HepG2 (cell line): Measurements from ENCODE around the gene MARCHF2. TPM values are rescaled to one million over a fixed set of nuclear protein-coding genes. Genes with fewer than 3 reads are reported as not detected.
A peak's percentile ranks its signal among the peaks of the same experiment; 100 is the strongest.

Experiments
- CBX1 ChIP-seq: IDR thresholded peaks from one replicate; pipeline ENCODE4 v1.6.1; 2016; ENCODE audit warnings: antibody characterized with exemption, low read depth
- HMG20B ChIP-seq: conservative IDR thresholded peaks from 2 replicates; pipeline ENCODE4 v1.6.1; 2016; ENCODE audit warnings: missing genetic modification reagents, missing compliant biosample characterization
- MZF1 ChIP-seq: sonication (generic); formaldehyde crosslinking; IDR thresholded peaks from 2 replicates; pipeline ENCODE4 v1.8.1; 2023; ENCODE audit warnings: mild to moderate bottlenecking, missing genetic modification reagents, borderline replicate concordance
- RBM22 ChIP-seq: fragments of 200-400 bp; formaldehyde crosslinking; optimal IDR thresholded peaks from 2 replicates; pipeline ENCODE3; 2017; ENCODE audit warnings: mild to moderate bottlenecking, low read length, moderate library complexity
- RORA ChIP-seq: sonication (generic); formaldehyde crosslinking; IDR thresholded peaks from 2 replicates; pipeline ENCODE4 v1.5.0; 2020; ENCODE audit warnings: mild to moderate bottlenecking, missing genetic modification reagents, moderate library complexity
- RXRB ChIP-seq: IDR thresholded peaks from 2 replicates; pipeline ENCODE4 v1.6.1; 2016; ENCODE audit warnings: borderline replicate concordance, missing genetic modification reagents, missing compliant biosample characterization
- SALL1 ChIP-seq: sonication (generic); formaldehyde crosslinking; IDR thresholded peaks from 2 replicates; pipeline ENCODE4 v1.8.0; 2022; ENCODE audit warnings: mild to moderate bottlenecking, missing genetic modification reagents
- SNAPC4 ChIP-seq: sonication (generic); formaldehyde crosslinking; IDR thresholded peaks from 2 replicates; pipeline ENCODE4 v1.4.0; 2020; ENCODE audit warnings: mild to moderate bottlenecking, missing genetic modification reagents
- ZEB1 ChIP-seq: IDR thresholded peaks from 2 replicates; pipeline ENCODE4 v1.6.1; 2012; ENCODE audit warnings: mild to moderate bottlenecking, low read depth, inconsistent platforms; ENCODE audit not compliant: insufficient replicate concordance
- ZNF253 ChIP-seq: sonication (generic); formaldehyde crosslinking; IDR thresholded peaks from 2 replicates; pipeline ENCODE4 v1.8.0; 2022; ENCODE audit warnings: mild to moderate bottlenecking, missing genetic modification reagents, borderline replicate concordance
- ZNF296 ChIP-seq: sonication (generic); formaldehyde crosslinking; conservative IDR thresholded peaks from 2 replicates; pipeline ENCODE4 v1.5.0; 2020; ENCODE audit warnings: mild to moderate bottlenecking, missing genetic modification reagents
- ZNF496 ChIP-seq: sonication (generic); formaldehyde crosslinking; IDR thresholded peaks from 2 replicates; pipeline ENCODE4 v1.8.1; 2023; ENCODE audit warnings: mild to moderate bottlenecking, moderate library complexity, missing genetic modification reagents; ENCODE audit not compliant: insufficient replicate concordance
- ZNF530 ChIP-seq: sonication (generic); formaldehyde crosslinking; IDR thresholded peaks from 2 replicates; pipeline ENCODE4 v1.5.0; 2020; ENCODE audit warnings: low read depth, mild to moderate bottlenecking, missing genetic modification reagents
- ZSCAN31 ChIP-seq: sonication (generic); formaldehyde crosslinking; IDR thresholded peaks from 2 replicates; pipeline ENCODE4 v1.5.0; 2020; ENCODE audit warnings: low read depth, mild to moderate bottlenecking, missing genetic modification reagents
- polyA plus RNA-seq, 8 experiments: library from polyadenylated mRNA; depleted of rRNA in 3 of 8; stranded (reverse) in 7 of 8; unstranded in 1 of 8; fragments of >200 nt; fragmentation: Illumina TruSeq in 4 of 8; extraction: Trizol in 4 of 8; gene quantifications; 2 replicates each; pipeline versions ENCODE4 v1.2.1 to v1.2.3, GENCODE V29; 2011 to 2016; ENCODE audit warnings: low read depth in 4 of 8, missing spikeins in 1 of 8, mixed read lengths in 1 of 8; ENCODE audit not compliant: insufficient read depth in 1 of 8
- total RNA-seq, 5 experiments: library from RNA; depleted of rRNA; stranded (reverse); fragments of >200 nt; fragmentation: Illumina TruSeq; extraction: Trizol; gene quantifications; 2 replicates each; pipeline ENCODE4 v1.2.3, GENCODE V29; 2016; ENCODE audit warnings: low read depth in 1 of 5
- TF ChIP-seq, protein P1 (sequence below): sonication (generic); formaldehyde crosslinking; IDR thresholded peaks from 2 replicates; pipeline ENCODE4 v1.4.0; 2020; ENCODE audit warnings: low read depth, missing genetic modification reagents
- TF ChIP-seq, protein P2 (sequence below): sonication (generic); formaldehyde crosslinking; IDR thresholded peaks from 2 replicates; pipeline ENCODE4 v1.5.0; 2020; ENCODE audit warnings: missing genetic modification reagents, mild to moderate bottlenecking, borderline replicate concordance
- TF ChIP-seq, protein P3 (sequence below): sonication (generic); formaldehyde crosslinking; IDR thresholded peaks from 2 replicates; pipeline ENCODE4 v1.5.1; 2020; ENCODE audit warnings: mild to moderate bottlenecking, missing genetic modification reagents, moderate library complexity

MARCHF2 gene
- total and polyA plus RNA-seq, 2 of the 13 experiments (the other 11 are each of a cell fraction or from before 2014, with no cell fraction given): 12.7 to 13.0 TPM

GRCh38 chr19:8373867-8374813 lies 39.0 kb upstream of the MARCHF2 start (continued):
- TF ChIP-seq, protein P1, sequence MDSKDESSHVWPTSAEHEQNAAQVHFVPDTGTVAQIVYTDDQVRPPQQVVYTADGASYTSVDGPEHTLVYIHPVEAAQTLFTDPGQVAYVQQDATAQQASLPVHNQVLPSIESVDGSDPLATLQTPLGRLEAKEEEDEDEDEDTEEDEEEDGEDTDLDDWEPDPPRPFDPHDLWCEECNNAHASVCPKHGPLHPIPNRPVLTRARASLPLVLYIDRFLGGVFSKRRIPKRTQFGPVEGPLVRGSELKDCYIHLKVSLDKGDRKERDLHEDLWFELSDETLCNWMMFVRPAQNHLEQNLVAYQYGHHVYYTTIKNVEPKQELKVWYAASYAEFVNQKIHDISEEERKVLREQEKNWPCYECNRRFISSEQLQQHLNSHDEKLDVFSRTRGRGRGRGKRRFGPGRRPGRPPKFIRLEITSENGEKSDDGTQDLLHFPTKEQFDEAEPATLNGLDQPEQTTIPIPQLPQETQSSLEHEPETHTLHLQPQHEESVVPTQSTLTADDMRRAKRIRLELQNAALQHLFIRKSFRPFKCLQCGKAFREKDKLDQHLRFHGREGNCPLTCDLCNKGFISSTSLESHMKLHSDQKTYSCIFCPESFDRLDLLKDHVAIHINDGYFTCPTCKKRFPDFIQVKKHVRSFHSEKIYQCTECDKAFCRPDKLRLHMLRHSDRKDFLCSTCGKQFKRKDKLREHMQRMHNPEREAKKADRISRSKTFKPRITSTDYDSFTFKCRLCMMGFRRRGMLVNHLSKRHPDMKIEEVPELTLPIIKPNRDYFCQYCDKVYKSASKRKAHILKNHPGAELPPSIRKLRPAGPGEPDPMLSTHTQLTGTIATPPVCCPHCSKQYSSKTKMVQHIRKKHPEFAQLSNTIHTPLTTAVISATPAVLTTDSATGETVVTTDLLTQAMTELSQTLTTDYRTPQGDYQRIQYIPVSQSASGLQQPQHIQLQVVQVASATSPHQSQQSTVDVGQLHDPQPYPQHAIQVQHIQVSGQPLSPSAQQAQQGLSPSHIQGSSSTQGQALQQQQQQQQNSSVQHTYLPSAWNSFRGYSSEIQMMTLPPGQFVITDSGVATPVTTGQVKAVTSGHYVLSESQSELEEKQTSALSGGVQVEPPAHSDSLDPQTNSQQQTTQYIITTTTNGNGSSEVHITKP: no peak
- TF ChIP-seq SALL1 (CRISPR knock-in tag): peak; percentile 85
- no peak for TF ChIP-seq ZEB1
- TF ChIP-seq, protein P2, sequence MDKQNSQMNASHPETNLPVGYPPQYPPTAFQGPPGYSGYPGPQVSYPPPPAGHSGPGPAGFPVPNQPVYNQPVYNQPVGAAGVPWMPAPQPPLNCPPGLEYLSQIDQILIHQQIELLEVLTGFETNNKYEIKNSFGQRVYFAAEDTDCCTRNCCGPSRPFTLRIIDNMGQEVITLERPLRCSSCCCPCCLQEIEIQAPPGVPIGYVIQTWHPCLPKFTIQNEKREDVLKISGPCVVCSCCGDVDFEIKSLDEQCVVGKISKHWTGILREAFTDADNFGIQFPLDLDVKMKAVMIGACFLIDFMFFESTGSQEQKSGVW (CRISPR knock-in tag): no peak
- TF ChIP-seq HMG20B (CRISPR knock-in tag): peak; percentile 78; the same call in 1 of the 2 replicates
- peak; percentile 99 for TF ChIP-seq RXRB (CRISPR knock-in tag)
- no peak for TF ChIP-seq ZNF296
- no peak for TF ChIP-seq MZF1 (CRISPR knock-in tag)
- TF ChIP-seq SNAPC4 (CRISPR knock-in tag): no peak
- no peak for TF ChIP-seq ZNF496
- no peak for TF ChIP-seq RBM22
- TF ChIP-seq, protein P3, sequence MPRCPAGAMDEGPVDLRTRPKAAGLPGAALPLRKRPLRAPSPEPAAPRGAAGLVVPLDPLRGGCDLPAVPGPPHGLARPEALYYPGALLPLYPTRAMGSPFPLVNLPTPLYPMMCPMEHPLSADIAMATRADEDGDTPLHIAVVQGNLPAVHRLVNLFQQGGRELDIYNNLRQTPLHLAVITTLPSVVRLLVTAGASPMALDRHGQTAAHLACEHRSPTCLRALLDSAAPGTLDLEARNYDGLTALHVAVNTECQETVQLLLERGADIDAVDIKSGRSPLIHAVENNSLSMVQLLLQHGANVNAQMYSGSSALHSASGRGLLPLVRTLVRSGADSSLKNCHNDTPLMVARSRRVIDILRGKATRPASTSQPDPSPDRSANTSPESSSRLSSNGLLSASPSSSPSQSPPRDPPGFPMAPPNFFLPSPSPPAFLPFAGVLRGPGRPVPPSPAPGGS (CRISPR knock-in tag): no peak
- peak; percentile 61; the same call in 1 of the 2 replicates for TF ChIP-seq ZSCAN31
- TF ChIP-seq RORA (CRISPR knock-in tag): peak; percentile 88; the same call in 1 of the 2 replicates
- TF ChIP-seq ZNF253 (CRISPR knock-in tag): no peak
- TF ChIP-seq CBX1: peak; percentile 55
- no peak for TF ChIP-seq ZNF530 (CRISPR knock-in tag)
